GF-D8 (cell line): Measurements from ENCODE around the gene AHNAK.
A peak's percentile ranks its signal among the peaks of the same experiment; 100 is the strongest.

Experiments used
- DNase-seq: peaks from one replicate; lab custom pipeline; 2025; lab: John Stamatoyannopoulos, UW

Gene AHNAK

GRCh38 chr11:62404901-62405300 lies 141.7 kb downstream of the AHNAK start:
- DNase-seq, result no peak

GRCh38 chr11:62404435-62404834 lies 142.2 kb downstream of the AHNAK start:
- DNase-seq, result no peak

DNA sequence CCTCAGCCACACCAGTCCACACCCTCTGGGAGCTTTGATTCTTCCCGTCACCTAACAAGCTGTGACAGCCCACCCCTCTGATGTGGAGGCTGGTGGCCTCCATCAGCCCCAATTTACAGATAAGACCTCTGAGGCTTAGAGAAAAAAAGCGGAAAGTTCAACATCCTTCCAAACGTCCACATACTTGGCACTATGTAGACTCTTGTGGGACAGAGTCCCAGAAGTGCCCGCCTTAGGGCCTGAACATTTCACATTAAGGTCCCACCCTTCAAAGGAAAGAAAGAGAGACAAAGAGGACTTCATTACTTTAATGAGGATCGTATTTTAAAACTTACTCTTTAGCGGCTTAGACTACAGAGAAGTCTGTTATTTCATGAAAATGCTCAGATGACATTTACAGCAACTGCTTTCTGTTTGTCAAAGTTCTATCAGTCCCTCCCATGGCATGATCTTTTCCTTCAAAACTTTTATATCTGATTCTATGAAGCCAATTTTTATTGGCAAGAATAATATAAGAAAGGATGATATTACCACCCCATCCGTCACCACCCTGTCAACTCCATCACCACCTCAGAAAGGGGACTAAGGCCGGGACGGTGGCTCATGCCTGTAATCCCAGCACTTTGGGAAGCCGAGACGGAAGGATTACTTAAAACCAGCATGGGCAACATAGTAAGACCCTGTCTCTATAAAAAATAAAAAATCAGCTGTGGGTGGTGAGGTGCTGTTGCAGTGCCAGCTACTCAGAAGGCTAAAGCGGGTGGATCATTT lies 143.5 kb downstream of the AHNAK start:
- DNase-seq, result no peak

DNA sequence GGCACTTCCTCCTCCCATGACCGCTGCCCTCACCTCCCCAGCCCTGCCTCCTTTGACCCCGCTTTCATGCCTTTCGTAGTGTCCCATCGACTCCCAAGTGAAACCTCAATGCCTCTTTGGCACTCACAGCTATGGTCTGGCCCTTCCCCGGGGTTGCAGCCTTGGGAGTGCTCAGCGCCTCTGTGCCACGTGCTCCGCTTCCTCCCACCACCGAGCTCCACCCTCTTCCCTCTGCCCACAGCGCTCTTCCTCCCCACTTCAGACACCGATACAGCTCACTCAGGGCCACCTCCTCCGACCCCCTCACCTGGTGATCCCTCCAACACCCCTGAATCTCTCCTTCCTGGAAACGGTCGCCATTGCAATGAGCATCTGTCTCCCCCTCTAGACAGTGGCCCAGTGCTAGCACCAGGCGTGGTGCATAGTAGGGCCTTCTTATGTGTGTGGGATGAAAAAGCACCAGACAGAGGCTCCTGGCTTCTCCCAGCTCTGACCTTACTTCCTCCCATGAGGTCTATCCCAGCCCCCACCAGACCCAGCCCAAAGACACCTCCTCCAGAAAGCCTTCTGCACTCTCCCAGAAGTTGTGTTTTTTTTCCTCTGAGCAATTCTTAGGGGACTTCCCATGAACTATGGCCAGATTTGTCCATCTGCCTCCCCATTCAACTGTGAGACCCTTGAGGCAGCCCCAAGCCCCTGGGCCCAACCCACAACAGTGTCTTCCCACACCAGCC lies 144.2 kb downstream of the AHNAK start:
- DNase-seq, result peak; percentile 62

GRCh38 chr11:62401811-62402210 lies 144.8 kb downstream of the AHNAK start:
- DNase-seq, result no peak

GRCh38 chr11:62401356-62401755 lies 145.2 kb downstream of the AHNAK start:
- DNase-seq, result no peak

DNA sequence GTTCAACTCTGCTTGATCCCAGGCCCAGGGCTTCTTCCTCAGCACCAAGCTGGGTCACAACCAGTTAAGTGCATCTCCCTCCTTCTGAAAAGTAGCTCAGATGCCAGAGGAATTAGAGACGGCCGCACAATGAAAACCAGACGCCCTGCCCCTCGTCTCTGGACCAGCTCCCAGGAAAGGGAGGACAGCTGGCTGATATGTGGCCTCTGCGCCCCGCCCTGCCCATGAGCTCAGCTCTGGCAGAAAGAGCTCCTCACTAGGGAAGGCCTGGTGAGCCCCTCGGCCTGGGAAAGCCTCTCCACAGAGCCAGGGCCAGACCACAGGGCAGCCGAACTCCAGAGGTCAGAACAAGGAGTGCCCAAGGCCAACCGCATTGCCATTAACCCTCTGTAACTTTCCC lies 145.8 kb downstream of the AHNAK start:
- DNase-seq, result no peak

DNA sequence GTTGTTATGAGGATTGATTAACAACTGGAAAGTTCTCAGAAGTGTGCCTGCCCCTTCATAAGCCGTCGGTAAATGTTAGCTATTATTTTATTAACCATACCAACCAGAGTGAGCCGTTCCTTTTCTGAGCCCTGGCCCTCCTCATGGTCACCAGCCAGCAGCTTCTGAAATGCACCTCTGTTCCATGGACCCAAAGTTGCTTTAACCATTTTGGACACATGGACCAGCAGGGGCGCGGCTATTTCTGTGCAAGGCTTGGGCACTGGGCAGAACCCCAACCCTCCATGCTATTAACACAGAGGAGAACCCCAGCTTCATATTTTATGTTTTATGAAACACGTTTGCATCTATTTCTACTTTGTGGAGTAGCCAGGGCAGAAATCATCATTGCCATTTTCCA lies 146.3 kb downstream of the AHNAK start:
- no peak for DNase-seq

GRCh38 chr11:62399878-62400266 lies 146.7 kb downstream of the AHNAK start:
- no peak for DNase-seq

DNA sequence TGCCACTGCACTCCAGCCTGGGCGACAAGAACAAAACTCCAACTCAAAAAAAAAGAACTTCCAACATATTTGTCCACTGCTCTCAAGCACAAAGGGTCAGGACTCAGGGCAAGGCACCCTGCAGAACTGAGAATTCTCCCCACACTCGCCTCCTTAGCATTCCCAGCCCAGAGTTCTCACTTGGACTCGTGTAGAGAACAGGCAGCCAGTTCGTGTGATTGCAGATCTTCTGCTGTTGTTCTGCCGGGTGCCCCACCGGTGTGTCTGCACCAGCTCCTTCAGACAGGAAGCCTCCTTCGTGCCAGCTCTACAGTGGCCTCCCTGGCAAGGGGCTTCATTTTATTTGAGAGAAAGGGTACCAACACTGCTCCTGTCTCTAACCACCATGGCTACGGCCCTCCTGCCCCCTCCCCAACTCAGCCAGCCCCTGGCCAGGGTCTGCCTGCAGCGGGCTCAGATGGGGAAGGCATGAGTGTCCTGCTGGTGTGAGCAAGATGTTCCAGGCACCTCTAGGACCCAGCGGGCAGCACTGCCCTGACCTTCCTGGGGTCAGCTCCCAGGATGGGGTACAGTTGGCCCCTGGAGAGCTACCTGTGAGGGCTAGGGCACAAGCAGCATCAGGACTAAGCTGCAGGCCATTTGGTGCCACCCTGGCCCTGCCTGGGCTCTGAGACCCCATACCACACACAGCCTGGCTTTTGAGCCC lies 147.3 kb downstream of the AHNAK start:
- no peak for DNase-seq

- DNase-seq, result peak; percentile 91
These were observed 148.3 kb downstream of the AHNAK start for GRCh38 chr11:62398011-62398994.

- no peak for DNase-seq
These were observed 150.6 kb downstream of the AHNAK start for GRCh38 chr11:62395885-62396551.

DNA sequence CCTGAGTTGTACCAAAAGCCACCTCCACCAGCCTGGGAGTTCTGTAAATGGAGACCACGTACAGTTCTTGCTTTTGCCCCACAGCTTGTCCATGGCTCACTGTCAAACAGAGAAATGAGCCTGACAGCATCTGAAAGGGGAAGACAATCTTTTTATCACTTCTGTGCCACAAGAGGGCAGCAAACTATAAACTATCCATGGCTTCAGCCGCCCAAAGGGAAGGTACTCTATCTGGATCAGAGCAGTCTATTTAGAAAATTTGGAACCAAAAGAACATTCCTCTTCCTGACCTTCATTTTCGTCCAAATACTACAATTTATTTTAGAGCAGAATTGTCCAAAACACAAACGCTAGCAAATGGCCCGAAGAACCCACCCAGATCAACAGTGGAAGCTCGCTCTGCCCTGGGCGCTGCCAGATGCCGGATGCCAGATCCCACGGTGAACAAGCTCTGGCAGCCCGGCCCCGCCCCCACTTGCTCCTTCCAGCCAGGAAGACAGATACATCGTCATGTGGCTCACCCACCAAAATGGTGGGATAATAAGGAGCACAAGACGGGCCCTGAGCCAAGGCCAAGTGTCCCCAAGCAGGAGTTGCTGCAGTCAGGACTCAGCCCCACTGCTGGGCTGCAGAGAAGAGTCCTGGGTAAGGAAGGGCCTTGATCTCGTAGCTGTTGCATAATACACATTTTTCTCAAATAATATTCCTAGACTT lies 151.6 kb downstream of the AHNAK start:
- peak; percentile 66 for DNase-seq

DNA sequence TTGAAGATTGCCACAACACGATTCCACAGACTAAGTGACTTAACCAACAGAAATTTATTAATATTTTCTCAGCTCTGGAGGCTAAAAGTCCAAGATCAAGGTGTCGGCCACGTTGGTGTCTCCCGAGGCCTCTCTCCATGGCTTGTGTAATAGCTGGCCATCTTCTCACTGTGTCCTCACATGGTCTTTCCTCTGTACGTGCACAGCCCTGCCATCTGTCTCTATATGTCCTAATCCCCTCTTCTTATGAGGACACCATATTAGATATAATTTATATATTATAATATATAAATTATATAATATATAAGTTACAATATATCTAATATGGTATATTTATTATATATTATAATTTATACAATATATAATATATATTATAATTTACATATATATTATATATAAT lies 152.9 kb downstream of the AHNAK start:
- peak; percentile 12 for DNase-seq

DNA sequence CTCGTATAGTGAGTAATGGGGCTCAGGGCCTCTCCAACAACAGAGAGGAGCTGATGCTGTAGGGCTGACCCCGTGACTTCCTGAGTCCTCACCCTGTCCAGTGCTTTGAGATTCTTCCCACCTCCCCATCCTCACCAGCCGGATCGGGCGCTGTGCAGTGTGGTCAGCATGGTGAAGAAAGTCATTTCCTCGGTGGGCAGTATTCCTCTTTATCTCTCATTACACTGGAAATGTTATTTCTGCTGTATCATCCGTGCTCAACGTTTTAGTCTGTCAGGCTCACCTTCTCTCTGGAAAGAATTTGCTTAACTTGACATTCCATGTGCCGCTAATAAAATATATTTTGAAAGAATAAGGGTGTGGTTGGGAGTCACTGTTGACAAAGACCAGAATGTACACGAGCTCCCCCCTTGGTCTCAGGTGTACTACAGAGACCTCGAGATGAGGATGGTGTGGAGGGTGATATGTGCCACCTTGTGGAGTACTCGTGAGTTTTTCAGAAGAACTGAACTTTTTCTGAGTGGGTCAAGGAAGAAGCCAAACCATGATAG lies 153.5 kb downstream of the AHNAK start:
- DNase-seq, result peak; percentile 48

GRCh38 chr11:62392506-62392905 lies 154.1 kb downstream of the AHNAK start:
- no peak for DNase-seq

DNA sequence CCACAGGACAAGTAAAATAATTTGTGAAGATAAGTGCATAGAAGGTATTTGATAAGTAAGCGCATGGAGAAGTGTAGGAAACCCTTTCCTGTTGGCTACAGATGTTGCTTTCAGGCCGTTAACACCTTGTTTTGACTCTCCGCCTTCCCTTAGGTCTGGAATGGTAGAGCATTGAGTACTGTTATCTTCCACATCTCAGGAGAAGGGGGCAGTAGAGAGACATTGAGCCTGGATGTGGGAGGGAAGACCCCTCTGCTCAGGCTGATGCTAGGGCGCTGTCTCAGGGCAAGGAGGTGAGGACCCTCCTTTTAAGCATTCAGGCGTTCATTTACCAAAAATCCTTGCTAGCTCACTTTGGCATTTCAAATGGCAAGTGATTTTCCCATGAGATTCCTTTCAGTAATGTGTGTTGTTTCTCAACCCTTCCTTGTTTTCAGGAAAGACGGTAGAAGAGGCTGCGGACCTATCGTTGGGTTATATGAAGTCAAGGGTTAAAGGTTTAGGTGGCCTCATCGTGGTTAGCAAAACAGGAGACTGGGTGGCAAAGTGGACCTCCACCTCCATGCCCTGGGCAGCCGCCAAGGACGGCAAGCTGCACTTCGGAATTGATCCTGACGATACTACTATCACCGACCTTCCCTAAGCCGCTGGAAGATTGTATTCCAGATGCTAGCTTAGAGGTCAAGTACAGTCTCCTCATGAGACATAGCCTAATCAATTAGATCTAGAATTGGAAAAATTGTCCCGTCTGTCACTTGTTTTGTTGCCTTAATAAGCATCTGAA lies 154.8 kb downstream of the AHNAK start:
- no peak for DNase-seq

- no peak for DNase-seq
These were observed 155.9 kb downstream of the AHNAK start for GRCh38 chr11:62390722-62391121.

GRCh38 chr11:62390237-62390636 lies 156.4 kb downstream of the AHNAK start:
- no peak for DNase-seq
